Astrocyte of the hippocampus (primary cell): Measurements from ENCODE around the gene IFI27.
"Not testable (repeated sequence)": the region's sequence is repeated elsewhere in the genome, so short reads cannot be mapped to it uniquely, and the experiment has no call there.

Experiments used
- DNase-seq: peaks from one replicate; pipeline ENCODE4 v3.0.0; 2011; ENCODE audit warnings: low read depth, low spot score

The IFI27 gene

GRCh38 chr14:94152676-94153075, 42.1 kb downstream of the IFI27 start:
- DNase-seq: no peak

GRCh38 chr14:94153750-94154342, 43.3 kb downstream of the IFI27 start:
- DNase-seq: no peak

GRCh38 chr14:94156143-94156542, 45.6 kb downstream of the IFI27 start:
- DNase-seq: not testable (repeated sequence)

- DNase-seq: no peak
Measured at GRCh38 chr14:94157197-94157596, 46.7 kb downstream of the IFI27 start.

- no peak for DNase-seq
Measured at GRCh38 chr14:94158239-94158883, 47.8 kb downstream of the IFI27 start.

GRCh38 chr14:94161058-94161457, 50.5 kb downstream of the IFI27 start:
- DNase-seq: no peak

GRCh38 chr14:94161981-94162380, 51.4 kb downstream of the IFI27 start:
- DNase-seq: no peak

- no peak for DNase-seq
Measured at GRCh38 chr14:94162466-94162865, 51.9 kb downstream of the IFI27 start.

GRCh38 chr14:94163796-94164195, 53.3 kb downstream of the IFI27 start:
- DNase-seq: no peak

GRCh38 chr14:94164685-94165431, 54.3 kb downstream of the IFI27 start:
- no peak for DNase-seq

- no peak for DNase-seq
Measured at GRCh38 chr14:94165744-94166143, 55.2 kb downstream of the IFI27 start.
